Measurements from ENCODE around the gene CXCR5.

DNA sequence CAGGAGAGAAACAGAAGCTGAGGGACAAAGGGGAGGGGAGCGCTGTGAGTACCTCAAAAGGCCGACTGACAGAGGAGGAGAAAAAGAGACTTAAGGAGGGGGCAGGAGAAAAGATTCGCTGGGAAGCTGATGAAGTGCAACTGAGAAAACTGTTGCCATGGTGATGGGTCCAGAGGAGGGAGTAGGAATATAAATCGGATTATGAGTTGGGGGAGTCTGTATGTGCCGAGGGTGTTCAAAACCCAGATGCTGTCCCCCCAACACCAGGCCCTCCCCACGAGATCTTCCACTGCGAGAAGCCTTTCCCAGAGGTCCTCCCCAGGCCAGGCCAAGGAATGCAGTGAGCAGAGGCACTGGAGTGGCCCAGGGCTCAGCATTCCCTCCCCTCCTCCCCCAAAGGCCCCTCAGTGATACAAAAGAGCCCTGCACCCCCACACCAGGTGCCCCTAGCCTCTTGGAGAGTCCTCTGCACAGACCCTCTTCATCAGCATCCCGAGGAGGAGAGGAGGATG is 55.8 kb downstream of the CXCR5 start:
- TF ChIP-seq, protein P1, sequence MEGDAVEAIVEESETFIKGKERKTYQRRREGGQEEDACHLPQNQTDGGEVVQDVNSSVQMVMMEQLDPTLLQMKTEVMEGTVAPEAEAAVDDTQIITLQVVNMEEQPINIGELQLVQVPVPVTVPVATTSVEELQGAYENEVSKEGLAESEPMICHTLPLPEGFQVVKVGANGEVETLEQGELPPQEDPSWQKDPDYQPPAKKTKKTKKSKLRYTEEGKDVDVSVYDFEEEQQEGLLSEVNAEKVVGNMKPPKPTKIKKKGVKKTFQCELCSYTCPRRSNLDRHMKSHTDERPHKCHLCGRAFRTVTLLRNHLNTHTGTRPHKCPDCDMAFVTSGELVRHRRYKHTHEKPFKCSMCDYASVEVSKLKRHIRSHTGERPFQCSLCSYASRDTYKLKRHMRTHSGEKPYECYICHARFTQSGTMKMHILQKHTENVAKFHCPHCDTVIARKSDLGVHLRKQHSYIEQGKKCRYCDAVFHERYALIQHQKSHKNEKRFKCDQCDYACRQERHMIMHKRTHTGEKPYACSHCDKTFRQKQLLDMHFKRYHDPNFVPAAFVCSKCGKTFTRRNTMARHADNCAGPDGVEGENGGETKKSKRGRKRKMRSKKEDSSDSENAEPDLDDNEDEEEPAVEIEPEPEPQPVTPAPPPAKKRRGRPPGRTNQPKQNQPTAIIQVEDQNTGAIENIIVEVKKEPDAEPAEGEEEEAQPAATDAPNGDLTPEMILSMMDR (IDR thresholded peaks at IDR 0.05), result no peak
- TF ChIP-seq POLR2A (IDR thresholded peaks at IDR 0.05), result no peak
